ENCODE data around the gene NEU1.

GRCh38 chr6:31887173-31888007 lies 24.8 kb upstream of the NEU1 start:
- TF ChIP-seq POLR2A (IDR thresholded peaks at IDR 0.05; ENCODE audit: low read length) (no peak), ZC3H11A (IDR thresholded peaks at IDR 0.05) (no peak), E2F6 (IDR thresholded peaks at IDR 0.05; ENCODE audit: borderline replicate concordance, low read depth) (no peak), MAX (IDR thresholded peaks at IDR 0.05) (no peak), CTCF (IDR thresholded peaks at IDR 0.05) (no peak), CHD2 (IDR thresholded peaks at IDR 0.05; ENCODE audit: low read length, partially characterized antibody) (no peak)

Data from A549 (cell line).